Sigmoid colon (tissue), 7 donors: ENCODE results near the gene CRB2. TPM values are rescaled to one million over a fixed set of nuclear protein-coding genes. Genes with fewer than 3 reads are reported as not detected.
A peak's percentile ranks its signal among the peaks of the same experiment; 100 is the strongest.

Experiments used
- DNase-seq: peaks from one replicate; pipeline ENCODE4 v3.0.0-alpha.2; 2019
- H3K27ac ChIP-seq, 4 donors: fragments of 200-600 bp; sonication (generic); one replicate each; pipeline ENCODE4 v1.5.1; 2016 to 2019; ENCODE audit warnings: mild to moderate bottlenecking in 1 of 4
- H3K27me3 ChIP-seq, 3 donors: fragments of 200-600 bp; sonication (generic); one replicate each; pipeline ENCODE4 v1.5.1; 2019; ENCODE audit warnings: mild to moderate bottlenecking in 1 of 3
- H3K36me3 ChIP-seq, 4 donors: fragments of 200-600 bp; sonication (generic); one replicate each; pipeline ENCODE4 v1.5.1; 2016 to 2019
- H3K4me1 ChIP-seq, 4 donors: fragments of 200-600 bp; sonication (generic); one replicate each; pipeline ENCODE4 v1.5.1; 2017 to 2019
- H3K4me3 ChIP-seq, 4 donors: fragments of 200-600 bp; sonication (generic); one replicate each; pipeline ENCODE4 v1.5.1; 2017 to 2019; ENCODE audit warnings: mild to moderate bottlenecking in 2 of 4, moderate library complexity in 1 of 4
- H3K9me3 ChIP-seq, 4 donors: fragments of 200-600 bp in 3 of 4; sonication (generic) in 3 of 4; one replicate each; pipeline versions ENCODE4 v1.5.1 to v1.6.1; 2013 to 2019
- EP300 ChIP-seq, 4 donors: sonication (generic); formaldehyde crosslinking; IDR thresholded peaks; one replicate each; pipeline ENCODE4 v1.6.1; 2017; ENCODE audit warnings: antibody characterized with exemption in 4 of 4
- POLR2A ChIP-seq, 2 donors: fragments of 450-650 bp; IDR thresholded peaks; one replicate each; pipeline ENCODE4 v1.6.1; 2016; ENCODE audit warnings: antibody characterized with exemption in 2 of 2, mild to moderate bottlenecking in 2 of 2, moderate library complexity in 2 of 2
- POLR2AphosphoS5 ChIP-seq, 4 donors: sonication (generic); formaldehyde crosslinking; IDR thresholded peaks; one replicate each; pipeline ENCODE4 v1.6.1; 2017; ENCODE audit warnings: antibody characterized with exemption in 4 of 4
- WGBS, 2 donors: extraction: QIAGEN DNeasy Blood & Tissue Kit; methylation state at CpG; one replicate each; pipeline ENCODE4 v1.1.7; 2013; 5-methylcytosine and 5-hydroxymethylcytosine counted together
- intact Hi-C: fragments of 100-400 bp; cut with DNase I; formaldehyde crosslinking; loops from one replicate; pipeline ENCODE4 v1.15.1; 2023
- polyA plus RNA-seq, 3 donors: library from polyadenylated mRNA; stranded (reverse); fragments of 200-250 nt; gene quantifications; one replicate each; pipeline ENCODE4 v1.2.3, GENCODE V29; 2013
- total RNA-seq, 4 donors: library from RNA; depleted of rRNA; stranded (reverse); fragments of >200 nt; gene quantifications; one replicate each; pipeline ENCODE4 v1.1.0, GENCODE V29; 2016
- TF ChIP-seq, protein P1 (sequence below), 4 experiments: fragments of 450-650 bp in 3 of 4; fragments of 200-600 bp in 1 of 4; IDR thresholded peaks; one replicate each; pipeline ENCODE4 v1.5.1; 2016 to 2019; ENCODE audit warnings: antibody characterized with exemption in 4 of 4, mild to moderate bottlenecking in 3 of 4, moderate library complexity in 2 of 4
- donor health status: healthy with polysubstance abuse.
- donor health status: Bipolar disorder and iron deficiency.
- donor health status: healthy.

The CRB2 gene
- total and polyA plus RNA-seq, 7 donors = 0.14 to 0.79 (median 0.40) TPM; not detected in 3

DNA sequence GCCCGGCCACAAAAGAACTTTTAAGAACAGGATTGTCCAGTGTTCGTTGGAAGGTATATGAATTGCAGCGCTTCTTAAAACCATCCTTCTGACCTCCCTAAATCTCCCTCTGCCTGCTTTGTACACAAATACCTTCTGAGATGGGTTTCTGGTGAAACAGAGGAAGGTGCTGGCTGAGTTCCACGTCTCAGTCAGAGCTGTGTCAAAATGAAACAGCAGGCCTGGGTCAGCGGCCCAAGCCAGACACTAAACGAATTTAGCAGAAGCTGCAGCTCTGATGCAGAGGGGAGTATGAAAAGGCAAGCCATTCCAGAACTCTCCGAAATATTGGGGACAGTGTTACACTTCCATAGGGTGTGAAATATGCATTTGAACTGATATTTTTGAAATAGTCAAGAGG, 37.8 kb upstream of the CRB2 start:
- Histone ChIP-seq H3K4me1 (peaks cover 0 to 30% (median 24%) of the 10 kb centered on the region in 4 donors), H3K36me3 (no peaks in the 10 kb centered on the region), H3K27me3 (no peaks in the 10 kb centered on the region), H3K4me3 (no peak overlapping the region), H3K27ac (peak overlapping the region in 3 of 4 donors; percentile 66 to 71 (median 67)), H3K9me3 (no peaks in the 10 kb centered on the region)
- DNase-seq = no peak
- intact Hi-C loops = no loop called here
- 60 to 64% methylated on average over 7 of the region's 7 CpGs for WGBS, 2 donors
- TF ChIP-seq POLR2A (IDR thresholded peaks at IDR 0.05) (no peak), POLR2AphosphoS5 (IDR thresholded peaks at IDR 0.05) (no peak), EP300 (IDR thresholded peaks at IDR 0.05) (no peak)
- TF ChIP-seq, protein P1, sequence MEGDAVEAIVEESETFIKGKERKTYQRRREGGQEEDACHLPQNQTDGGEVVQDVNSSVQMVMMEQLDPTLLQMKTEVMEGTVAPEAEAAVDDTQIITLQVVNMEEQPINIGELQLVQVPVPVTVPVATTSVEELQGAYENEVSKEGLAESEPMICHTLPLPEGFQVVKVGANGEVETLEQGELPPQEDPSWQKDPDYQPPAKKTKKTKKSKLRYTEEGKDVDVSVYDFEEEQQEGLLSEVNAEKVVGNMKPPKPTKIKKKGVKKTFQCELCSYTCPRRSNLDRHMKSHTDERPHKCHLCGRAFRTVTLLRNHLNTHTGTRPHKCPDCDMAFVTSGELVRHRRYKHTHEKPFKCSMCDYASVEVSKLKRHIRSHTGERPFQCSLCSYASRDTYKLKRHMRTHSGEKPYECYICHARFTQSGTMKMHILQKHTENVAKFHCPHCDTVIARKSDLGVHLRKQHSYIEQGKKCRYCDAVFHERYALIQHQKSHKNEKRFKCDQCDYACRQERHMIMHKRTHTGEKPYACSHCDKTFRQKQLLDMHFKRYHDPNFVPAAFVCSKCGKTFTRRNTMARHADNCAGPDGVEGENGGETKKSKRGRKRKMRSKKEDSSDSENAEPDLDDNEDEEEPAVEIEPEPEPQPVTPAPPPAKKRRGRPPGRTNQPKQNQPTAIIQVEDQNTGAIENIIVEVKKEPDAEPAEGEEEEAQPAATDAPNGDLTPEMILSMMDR (IDR thresholded peaks at IDR 0.05) = no peak

DNA sequence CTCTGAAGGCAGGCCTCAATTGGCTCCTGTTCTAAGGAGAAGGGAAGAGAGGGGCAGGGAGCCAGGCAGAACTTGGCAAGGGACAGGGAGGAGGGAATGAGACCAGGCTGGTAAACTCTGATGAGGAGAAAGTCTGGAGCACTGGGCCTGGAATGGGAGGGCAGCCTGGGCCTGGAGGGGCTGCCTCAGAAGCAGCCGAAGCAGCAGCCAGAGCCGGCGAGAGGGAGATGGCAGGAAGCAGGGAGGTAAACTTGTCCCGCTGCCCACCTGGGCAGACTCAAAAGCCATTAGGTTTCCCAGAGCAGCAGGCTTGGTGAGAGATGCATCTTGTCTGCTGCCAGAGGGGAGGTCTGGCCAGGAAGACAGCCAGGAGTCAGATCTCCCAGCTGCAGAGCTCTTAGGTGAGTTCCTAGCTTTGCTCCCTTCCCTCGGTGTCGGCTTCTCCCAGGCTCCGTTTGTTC, 37.0 kb upstream of the CRB2 start:
- no peak for TF ChIP-seq POLR2A (IDR thresholded peaks at IDR 0.05)
- TF ChIP-seq POLR2AphosphoS5 (IDR thresholded peaks at IDR 0.05) = no peak
- TF ChIP-seq EP300 (IDR thresholded peaks at IDR 0.05) = no peak
- TF ChIP-seq, protein P1 (IDR thresholded peaks at IDR 0.05) = no peak
- Histone ChIP-seq H3K27ac (peak overlapping the region; percentile 24 to 71 (median 66)), H3K36me3 (no peaks in the 10 kb centered on the region), H3K4me1 (peaks cover 0 to 30% (median 25%) of the 10 kb centered on the region in 4 donors), H3K4me3 (no peak overlapping the region), H3K27me3 (no peaks in the 10 kb centered on the region), H3K9me3 (no peaks in the 10 kb centered on the region)
- intact Hi-C loops = no loop called here
- DNase-seq = peak; percentile 83
- WGBS, 2 donors = 87 to 88% methylated on average over 7 of the region's 7 CpGs

DNA sequence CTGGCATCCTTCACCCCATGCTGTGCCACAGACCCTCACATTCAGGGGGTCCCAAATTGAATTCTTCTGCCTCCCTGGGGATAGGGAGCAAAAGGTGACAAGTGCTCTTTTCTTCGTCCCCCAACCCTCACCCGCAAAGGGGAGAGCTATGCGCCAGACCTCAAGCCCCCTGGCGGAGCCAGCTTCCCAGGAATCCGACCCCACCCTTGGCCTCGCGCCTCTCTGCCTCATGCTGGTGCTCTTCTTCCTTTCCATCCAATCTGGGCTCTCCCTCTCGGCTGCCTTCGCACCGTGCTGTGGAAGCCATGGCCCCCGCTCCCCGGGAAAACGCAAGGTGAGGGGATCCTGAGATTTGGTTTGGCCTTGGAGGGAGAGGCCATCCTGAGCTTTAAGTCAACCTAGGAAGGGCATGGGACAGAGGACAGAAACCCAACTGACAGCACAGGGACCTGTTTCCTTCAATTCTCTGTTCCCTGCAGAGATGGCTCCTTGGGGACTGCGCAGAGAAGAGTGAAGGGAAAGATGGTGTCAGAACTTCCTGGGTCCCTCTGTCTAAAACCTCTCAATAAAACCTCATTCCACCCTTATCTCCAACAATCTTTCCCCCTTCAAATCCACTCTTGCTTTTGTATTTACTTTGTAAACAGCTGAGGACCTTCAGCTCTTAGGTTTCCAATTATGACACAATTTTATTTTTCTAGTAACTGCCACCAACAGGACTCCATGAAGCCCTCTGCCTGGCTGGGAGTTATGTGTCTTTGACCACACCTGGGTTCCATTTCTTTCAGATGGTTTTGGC, 36.3 kb upstream of the CRB2 start:
- 93 to 95% methylated on average over 14 of the region's 14 CpGs for WGBS, 2 donors
- Histone ChIP-seq H3K36me3 (no peaks in the 10 kb centered on the region), H3K27me3 (no peaks in the 10 kb centered on the region), H3K4me1 (peaks cover 0 to 30% (median 25%) of the 10 kb centered on the region in 4 donors), H3K27ac (peak overlapping the region in 3 of 4 donors; percentile 66 to 71 (median 67)), H3K4me3 (no peak overlapping the region), H3K9me3 (no peaks in the 10 kb centered on the region)
- no peak for DNase-seq
- TF ChIP-seq POLR2AphosphoS5 (IDR thresholded peaks at IDR 0.05) = no peak
- TF ChIP-seq, protein P1 (IDR thresholded peaks at IDR 0.05) = no peak
- no peak for TF ChIP-seq EP300 (IDR thresholded peaks at IDR 0.05)
- no peak for TF ChIP-seq POLR2A (IDR thresholded peaks at IDR 0.05)
- intact Hi-C loops = no loop called here

DNA sequence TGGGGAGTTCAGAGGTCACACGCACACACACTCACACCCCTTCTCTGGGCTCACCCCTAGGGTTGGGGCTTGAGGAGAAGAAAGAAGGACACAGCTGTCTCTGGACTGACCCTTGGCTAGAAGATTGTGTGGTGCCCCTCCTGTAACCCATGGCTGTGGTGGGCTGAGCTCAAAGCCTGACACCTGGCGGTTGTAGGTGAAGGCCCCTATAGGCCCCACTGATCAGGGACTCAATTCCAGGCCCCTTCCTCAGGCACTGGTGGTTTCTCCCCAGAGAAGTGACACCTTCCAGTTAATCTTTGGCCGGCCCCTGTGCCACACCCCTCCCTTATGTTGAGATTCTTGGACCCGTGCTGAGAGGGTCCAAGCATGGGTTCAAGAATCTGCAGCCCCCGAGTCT, 35.2 kb upstream of the CRB2 start:
- no peak overlapping the region for H3K27ac ChIP-seq
- DNase-seq = no peak
- H3K9me3 ChIP-seq = no peaks in the 10 kb centered on the region
- peaks cover 0 to 30% (median 25%) of the 10 kb centered on the region in 4 donors for H3K4me1 ChIP-seq
- H3K36me3 ChIP-seq = no peaks in the 10 kb centered on the region
- no peaks in the 10 kb centered on the region for H3K27me3 ChIP-seq
- intact Hi-C loops = no loop called here
- no peak overlapping the region for H3K4me3 ChIP-seq
- 79 to 92% methylated on average over 5 of the region's 5 CpGs for WGBS, 2 donors
- TF ChIP-seq POLR2A (IDR thresholded peaks at IDR 0.05) (no peak), EP300 (IDR thresholded peaks at IDR 0.05) (no peak)
- TF ChIP-seq, protein P1 (IDR thresholded peaks at IDR 0.05) = no peak
